ENCODE measurements around the gene RING1.

Gene RING1

GRCh38 chr6:33192105-33192646, 16.1 kb upstream of the RING1 start, which contains the start of gene COL11A2:
Gene COL11A2, minus strand, starts transcription at chr6:33192467. Its CDS starts 227 bp downstream, at chr6:33192240.
- DNase-seq (ENCODE audit: low spot score): no peak

GRCh38 chr6:33192671-33193602, 15.4 kb upstream of the RING1 start:
- DNase-seq (ENCODE audit: low spot score): peak; percentile 83

GRCh38 chr6:33193619-33194018, 14.7 kb upstream of the RING1 start:
- DNase-seq (ENCODE audit: low spot score): no peak

GRCh38 chr6:33194431-33194979, 13.8 kb upstream of the RING1 start:
- DNase-seq (ENCODE audit: low spot score): no peak

- DNase-seq (ENCODE audit: low spot score): no peak
Measured at GRCh38 chr6:33195304-33196165, 12.8 kb upstream of the RING1 start.

GRCh38 chr6:33197431-33198048, 10.8 kb upstream of the RING1 start:
- peak; percentile 79 for DNase-seq (ENCODE audit: low spot score)

- no peak for DNase-seq (ENCODE audit: low spot score)
Measured at GRCh38 chr6:33198159-33198852, 10.0 kb upstream of the RING1 start.

GRCh38 chr6:33198853-33199436, 9.4 kb upstream of the RING1 start:
- no peak for DNase-seq (ENCODE audit: low spot score)

GRCh38 chr6:33199687-33200218, 8.5 kb upstream of the RING1 start:
- peak; percentile 65 for DNase-seq (ENCODE audit: low spot score)

GRCh38 chr6:33200219-33201146, 7.8 kb upstream of the RING1 start, which contains the start of the genes RXRB and SLC39A7:
Gene RXRB, minus strand, starts transcription at chr6:33200665. Its CDS starts 189 bp downstream, at chr6:33200476.
Gene SLC39A7, plus strand, starts transcription at chr6:33200867. Its CDS starts 379 bp downstream, at chr6:33201246.
- DNase-seq (ENCODE audit: low spot score): peak; percentile 99

- no peak for DNase-seq (ENCODE audit: low spot score)
Measured at GRCh38 chr6:33201147-33201545, 7.2 kb upstream of the RING1 start.

- DNase-seq (ENCODE audit: low spot score): no peak
Measured at GRCh38 chr6:33201935-33202334, 6.4 kb upstream of the RING1 start.

GRCh38 chr6:33202799-33203198, 5.5 kb upstream of the RING1 start:
- DNase-seq (ENCODE audit: low spot score): no peak

GRCh38 chr6:33203443-33204164, 4.7 kb upstream of the RING1 start:
- DNase-seq (ENCODE audit: low spot score): no peak

GRCh38 chr6:33204165-33204414, 4.2 kb upstream of the RING1 start:
- no peak for DNase-seq (ENCODE audit: low spot score)

GRCh38 chr6:33204415-33205190, 3.7 kb upstream of the RING1 start, which contains the start of gene HSD17B8:
Gene HSD17B8, plus strand, starts transcription at chr6:33204655. Its CDS starts 14 bp downstream, at chr6:33204669.
- peak; percentile 97 for DNase-seq (ENCODE audit: low spot score)

GRCh38 chr6:33205191-33206026, 2.9 kb upstream of the RING1 start:
- DNase-seq (ENCODE audit: low spot score): no peak

All from Ammon's horn (tissue), 1 donor.